ENCODE results near the gene VIPR2.
"Not testable (repeated sequence)": the region's sequence is repeated elsewhere in the genome, so short reads cannot be mapped to it uniquely, and the experiment has no call there.

The VIPR2 gene

DNA sequence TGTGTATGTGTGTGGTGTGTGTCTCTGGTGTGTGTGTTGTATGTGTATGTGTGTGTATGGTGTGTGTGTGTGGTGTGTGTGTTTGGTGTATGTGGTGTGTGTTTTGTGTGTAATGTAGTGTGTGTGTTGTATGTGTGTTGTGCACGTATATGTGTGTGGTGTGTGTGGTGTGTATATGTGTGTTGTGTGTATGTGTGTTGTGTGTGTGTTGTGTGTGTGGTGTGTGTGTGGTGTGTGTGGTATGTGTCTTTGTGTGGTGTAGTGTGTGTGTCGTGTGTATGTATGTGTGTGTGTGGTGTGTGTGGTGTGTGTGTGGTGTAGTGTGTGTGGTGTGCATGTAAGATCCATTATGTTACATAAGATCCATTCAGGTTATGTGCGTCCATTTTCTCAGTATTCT, 21.9 kb upstream of the VIPR2 start:
- TF ChIP-seq, protein P1, sequence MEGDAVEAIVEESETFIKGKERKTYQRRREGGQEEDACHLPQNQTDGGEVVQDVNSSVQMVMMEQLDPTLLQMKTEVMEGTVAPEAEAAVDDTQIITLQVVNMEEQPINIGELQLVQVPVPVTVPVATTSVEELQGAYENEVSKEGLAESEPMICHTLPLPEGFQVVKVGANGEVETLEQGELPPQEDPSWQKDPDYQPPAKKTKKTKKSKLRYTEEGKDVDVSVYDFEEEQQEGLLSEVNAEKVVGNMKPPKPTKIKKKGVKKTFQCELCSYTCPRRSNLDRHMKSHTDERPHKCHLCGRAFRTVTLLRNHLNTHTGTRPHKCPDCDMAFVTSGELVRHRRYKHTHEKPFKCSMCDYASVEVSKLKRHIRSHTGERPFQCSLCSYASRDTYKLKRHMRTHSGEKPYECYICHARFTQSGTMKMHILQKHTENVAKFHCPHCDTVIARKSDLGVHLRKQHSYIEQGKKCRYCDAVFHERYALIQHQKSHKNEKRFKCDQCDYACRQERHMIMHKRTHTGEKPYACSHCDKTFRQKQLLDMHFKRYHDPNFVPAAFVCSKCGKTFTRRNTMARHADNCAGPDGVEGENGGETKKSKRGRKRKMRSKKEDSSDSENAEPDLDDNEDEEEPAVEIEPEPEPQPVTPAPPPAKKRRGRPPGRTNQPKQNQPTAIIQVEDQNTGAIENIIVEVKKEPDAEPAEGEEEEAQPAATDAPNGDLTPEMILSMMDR (IDR thresholded peaks at IDR 0.05; ENCODE audit: low read depth, low read length, missing control alignments) = no peak
- no peak for DNase-seq (ENCODE audit: extremely low read depth, low read depth)
- no peak overlapping the region for H3K4me3 ChIP-seq (replicated peaks; ENCODE audit: low read depth, low read length)

GRCh38 chr7:159165352-159165751, 20.7 kb upstream of the VIPR2 start:
- TF ChIP-seq, protein P1 (IDR thresholded peaks at IDR 0.05; ENCODE audit: low read depth, low read length, missing control alignments) = no peak
- DNase-seq (ENCODE audit: extremely low read depth, low read depth) = no peak
- no peak overlapping the region for H3K4me3 ChIP-seq (replicated peaks; ENCODE audit: low read depth, low read length)

DNA sequence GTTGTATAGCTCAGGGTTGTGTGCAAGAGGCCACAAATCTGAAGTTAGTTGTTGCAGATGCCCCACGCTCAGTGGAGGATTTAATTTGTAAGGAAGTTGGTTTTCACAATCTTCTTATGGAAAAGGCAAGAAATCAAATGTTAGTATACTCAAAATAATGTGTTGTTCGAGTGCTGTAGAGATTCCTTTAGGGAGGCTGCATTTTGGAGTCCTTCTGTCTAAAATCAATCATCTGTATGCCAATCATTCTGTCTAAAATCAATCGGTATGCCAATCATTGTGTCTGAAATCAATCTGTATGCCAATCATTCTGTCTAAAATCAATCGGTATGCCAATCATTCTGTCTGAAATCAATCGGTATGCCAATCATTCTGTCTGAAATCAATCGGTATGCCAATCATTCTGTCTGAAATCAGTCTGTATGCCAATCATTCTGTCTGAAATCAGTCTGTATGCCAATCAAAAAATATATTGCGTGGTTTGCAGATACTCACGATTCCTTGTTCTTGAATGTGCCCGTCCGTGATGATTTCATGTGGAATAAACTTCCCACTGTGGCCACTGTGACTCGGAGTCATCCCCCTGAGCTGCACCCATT, 19.1 kb upstream of the VIPR2 start:
- H3K4me3 ChIP-seq (replicated peaks; ENCODE audit: low read depth, low read length); DNase-seq (ENCODE audit: extremely low read depth, low read depth): not testable (repeated sequence)

- not testable (repeated sequence) for DNase-seq (ENCODE audit: extremely low read depth, low read depth); H3K4me3 ChIP-seq (replicated peaks; ENCODE audit: low read depth, low read length)
These were observed 17.5 kb upstream of the VIPR2 start for GRCh38 chr7:159162050-159162626.

GRCh38 chr7:159160450-159160849, 15.8 kb upstream of the VIPR2 start:
- DNase-seq (ENCODE audit: extremely low read depth, low read depth) = no peak
- no peak overlapping the region for H3K4me3 ChIP-seq (replicated peaks; ENCODE audit: low read depth, low read length)
- TF ChIP-seq, protein P1 (IDR thresholded peaks at IDR 0.05; ENCODE audit: low read depth, low read length, missing control alignments) = no peak

DNA sequence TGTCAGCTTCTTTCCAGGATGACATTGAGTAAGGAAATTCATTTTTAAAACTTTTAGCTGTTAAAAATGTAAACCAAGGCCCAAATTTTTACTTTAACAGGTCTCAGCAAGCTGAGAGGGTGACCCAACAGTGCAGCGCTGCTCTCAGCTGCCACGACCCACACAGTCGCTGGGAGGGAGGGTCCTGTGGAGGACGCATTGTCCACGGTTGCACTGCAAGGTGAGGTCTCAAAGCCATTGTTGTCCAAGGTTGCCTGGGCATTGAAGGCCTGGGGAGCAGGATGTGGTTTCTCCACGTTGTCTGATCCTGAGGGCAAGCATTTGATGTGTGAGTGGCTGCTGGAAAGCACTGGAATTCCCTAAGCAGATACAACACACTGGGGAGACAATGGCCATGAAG, 15.1 kb upstream of the VIPR2 start:
- no peak for DNase-seq (ENCODE audit: extremely low read depth, low read depth)
- TF ChIP-seq, protein P1 (IDR thresholded peaks at IDR 0.05; ENCODE audit: low read depth, low read length, missing control alignments) = no peak
- no peak overlapping the region for H3K4me3 ChIP-seq (replicated peaks; ENCODE audit: low read depth, low read length)

DNA sequence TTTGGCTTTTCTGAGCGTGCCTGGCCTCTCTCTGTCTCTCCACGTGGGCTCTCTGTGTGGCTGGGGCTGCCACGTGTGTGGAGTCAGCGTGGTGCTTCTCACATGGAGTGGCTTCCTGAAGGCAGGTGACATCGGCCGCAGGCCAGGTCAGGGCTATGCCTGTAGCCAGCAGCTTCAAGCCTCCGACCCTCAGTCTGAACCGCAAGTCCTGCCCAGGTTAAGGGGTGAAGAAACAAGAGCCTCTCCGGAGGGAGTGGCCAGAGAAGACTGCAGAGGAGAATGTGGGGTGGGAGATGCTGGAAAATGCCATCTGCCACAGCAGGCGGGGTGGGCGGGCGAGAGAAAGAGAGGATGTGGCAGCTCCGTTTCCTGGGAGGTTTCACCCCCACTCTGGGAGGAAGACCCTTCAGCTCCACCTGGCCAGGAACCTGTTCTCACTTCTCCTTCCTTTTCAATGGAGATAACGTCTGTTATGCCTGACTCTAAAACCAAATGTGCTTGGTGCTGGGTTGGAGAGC, 14.3 kb upstream of the VIPR2 start:
- DNase-seq (ENCODE audit: extremely low read depth, low read depth) = no peak
- TF ChIP-seq, protein P1 (IDR thresholded peaks at IDR 0.05; ENCODE audit: low read depth, low read length, missing control alignments) = no peak
- H3K4me3 ChIP-seq (replicated peaks; ENCODE audit: low read depth, low read length) = no peak overlapping the region

Measured in HFF-Myc (cell line).